HG02973 (cell line): ENCODE measurements around the gene TTC32.

Experiments
- ATAC-seq: cut with Tn5 transposase; IDR thresholded peaks from one replicate; pipeline ENCODE4 v1.9.1; 2021; ENCODE audit warnings: moderate library complexity; ENCODE audit not compliant: unreplicated experiment

Gene TTC32

DNA sequence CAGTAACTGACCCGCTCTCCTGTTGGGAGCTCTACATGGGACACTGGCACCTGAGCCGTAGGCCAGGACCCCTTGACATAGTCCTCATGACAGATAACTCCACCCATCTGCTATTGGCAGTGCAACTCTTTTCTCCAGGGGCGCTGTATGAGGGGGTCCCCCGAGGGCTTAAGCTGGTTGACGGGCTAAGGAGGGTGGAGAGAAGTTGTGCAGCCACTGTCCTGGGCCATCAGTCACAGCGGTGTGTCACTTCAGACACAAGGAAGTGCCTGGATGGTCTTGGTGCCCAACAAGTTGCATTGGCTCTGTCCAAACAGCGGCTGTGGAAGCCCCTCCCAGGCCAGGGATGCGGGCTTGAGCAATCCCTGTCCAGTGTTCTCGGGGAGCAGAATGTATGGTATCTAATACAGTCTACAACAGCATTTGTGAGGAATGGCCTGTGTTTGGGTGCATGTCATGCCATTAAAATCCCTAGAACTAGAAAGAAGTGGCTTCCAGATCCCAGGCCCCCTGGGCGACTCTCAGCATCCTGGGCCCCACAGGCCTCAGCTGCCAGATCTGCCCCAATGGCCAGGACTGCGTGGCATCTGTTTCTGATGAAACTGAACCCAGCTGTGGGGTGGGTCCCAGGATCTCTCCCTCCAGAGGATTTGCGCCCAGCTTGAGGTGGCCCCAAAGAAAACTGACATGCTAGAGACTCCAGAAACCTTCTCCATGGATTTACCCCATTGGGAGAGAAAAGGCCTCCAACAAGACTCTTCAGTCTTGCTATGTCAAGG lies 23.3 kb downstream of the TTC32 start:
- no peak for ATAC-seq

DNA sequence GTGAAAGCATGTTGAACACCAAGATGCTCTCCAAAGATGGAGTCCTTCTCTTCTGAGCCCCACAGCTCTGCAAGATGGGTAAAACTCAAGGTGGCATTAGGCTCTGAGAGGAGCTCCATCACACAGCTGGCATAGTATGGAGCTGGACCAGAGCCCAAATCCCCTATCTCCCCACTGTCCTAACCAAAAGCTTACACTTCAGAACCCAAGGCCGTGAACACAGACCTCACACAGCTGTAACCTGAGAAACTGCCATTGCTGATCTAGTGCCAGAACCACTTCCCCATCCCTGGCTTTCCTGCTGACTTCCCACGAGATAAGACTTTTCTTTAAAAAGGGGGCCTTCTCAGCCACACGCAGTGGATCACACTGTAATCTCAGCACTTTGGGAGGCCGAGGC lies 25.0 kb downstream of the TTC32 start:
- no peak for ATAC-seq

DNA sequence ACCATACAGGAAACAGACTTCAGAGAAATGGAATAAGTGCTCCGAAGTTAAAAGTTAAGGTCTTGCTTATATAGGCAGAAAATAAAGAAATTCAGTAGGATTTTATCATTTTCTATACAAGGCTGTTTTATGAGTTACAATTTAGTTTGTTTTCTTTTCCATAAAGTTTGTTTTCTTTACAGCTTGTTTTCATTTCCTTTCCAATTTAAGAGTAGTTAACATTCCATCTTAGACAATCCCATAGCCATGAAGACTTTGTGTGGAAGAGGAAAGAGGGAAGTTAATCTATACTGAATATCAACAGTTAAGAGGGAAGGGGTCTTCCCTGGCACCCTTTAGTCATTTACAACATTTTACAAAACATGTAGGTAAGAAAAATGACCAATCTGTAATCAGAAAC lies 26.5 kb downstream of the TTC32 start:
- no peak for ATAC-seq

DNA sequence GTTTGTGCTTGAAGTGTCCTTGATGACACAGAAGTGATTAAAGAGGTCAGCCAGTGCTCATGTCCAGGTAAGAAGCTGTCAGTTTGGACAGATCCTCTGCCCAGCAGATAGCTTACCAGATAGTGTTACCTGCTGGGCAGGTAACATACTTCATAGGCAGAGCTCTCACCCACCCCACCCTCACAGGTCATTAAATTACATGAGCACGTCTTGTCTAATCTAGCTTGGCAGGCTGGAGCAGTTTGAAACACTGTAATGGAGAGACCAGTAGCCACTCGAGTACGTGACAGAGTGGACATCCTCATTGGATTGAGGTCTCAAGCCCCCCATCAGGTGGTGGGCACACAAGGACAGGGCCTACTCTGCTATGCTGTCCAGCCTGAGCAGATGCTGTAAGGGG lies 27.1 kb downstream of the TTC32 start:
- no peak for ATAC-seq

DNA sequence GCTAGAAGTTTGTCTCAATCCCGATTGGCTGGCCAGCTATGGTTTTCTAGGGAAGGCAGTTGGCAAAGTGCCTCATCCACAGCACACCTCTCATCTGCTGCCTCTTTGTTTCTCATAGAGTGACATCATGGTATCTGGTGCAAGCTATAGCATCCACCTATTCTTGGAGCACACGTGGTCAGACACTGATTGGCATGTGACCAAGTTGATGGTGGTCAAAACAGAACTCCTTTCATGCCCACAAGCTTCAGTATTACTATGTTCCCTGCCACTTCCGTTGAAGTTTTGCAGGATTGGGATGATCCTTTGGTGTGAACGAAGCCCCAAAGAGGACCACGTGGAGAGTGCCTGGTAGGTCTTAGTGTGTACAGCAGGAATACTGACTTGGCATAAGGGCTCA lies 28.8 kb downstream of the TTC32 start:
- ATAC-seq, result no peak

DNA sequence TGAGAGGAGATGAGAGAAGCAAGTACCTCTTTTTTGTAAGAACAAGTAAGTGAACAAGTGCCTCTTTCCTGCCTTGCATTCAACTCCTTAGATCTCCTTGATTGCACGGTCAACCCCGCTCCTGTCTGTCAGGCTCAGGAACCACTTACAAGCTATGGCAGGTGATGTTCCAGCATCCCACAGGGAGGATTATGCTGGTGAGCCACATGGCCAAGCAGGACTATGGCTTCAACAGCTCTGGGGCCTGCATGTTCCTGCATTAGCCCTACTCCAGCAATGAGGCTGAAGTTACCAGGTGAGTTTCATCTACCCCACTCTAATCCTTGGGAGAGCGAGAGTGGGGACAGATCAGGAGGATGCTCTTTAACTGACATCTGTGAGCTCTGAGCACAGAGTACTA lies 29.5 kb downstream of the TTC32 start:
- no peak for ATAC-seq

DNA sequence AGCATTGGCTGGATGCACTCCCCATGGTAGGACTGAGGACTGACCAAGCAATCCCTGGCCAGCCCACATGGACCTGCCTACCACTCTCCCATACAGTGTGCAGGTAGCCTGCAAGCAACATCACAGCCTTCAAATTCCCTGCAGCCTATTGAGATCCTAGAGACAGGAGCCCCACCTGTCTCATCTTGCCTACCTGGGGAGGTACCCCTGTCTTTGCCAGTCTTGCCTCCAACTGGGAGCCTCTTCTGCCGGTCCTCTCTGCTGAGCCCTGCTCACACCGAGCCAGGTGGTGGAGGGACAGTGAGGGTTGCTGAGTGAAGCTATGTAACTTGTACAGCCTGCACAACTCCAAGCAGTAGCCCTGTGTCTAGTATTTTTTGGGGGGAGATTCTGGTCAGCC lies 29.9 kb downstream of the TTC32 start:
- ATAC-seq, result no peak

DNA sequence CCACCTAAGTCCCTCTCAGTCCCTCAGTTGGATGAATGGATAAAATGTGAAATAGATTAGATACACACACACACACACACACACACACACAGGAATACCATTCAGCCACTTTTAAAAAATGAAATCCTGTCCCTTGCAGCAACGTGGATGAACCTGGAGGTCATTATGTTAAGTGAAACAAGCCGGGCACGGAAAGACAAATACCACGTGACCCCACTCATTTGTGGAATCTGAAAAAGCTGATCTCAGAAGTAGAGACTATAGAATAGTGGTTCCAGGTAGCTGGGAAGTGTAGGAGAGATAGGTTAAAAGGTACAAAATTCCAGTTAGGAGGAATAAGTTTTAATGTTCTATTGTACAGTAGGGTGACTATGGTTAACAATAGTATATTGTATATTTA lies 31.0 kb downstream of the TTC32 start:
- no peak for ATAC-seq

DNA sequence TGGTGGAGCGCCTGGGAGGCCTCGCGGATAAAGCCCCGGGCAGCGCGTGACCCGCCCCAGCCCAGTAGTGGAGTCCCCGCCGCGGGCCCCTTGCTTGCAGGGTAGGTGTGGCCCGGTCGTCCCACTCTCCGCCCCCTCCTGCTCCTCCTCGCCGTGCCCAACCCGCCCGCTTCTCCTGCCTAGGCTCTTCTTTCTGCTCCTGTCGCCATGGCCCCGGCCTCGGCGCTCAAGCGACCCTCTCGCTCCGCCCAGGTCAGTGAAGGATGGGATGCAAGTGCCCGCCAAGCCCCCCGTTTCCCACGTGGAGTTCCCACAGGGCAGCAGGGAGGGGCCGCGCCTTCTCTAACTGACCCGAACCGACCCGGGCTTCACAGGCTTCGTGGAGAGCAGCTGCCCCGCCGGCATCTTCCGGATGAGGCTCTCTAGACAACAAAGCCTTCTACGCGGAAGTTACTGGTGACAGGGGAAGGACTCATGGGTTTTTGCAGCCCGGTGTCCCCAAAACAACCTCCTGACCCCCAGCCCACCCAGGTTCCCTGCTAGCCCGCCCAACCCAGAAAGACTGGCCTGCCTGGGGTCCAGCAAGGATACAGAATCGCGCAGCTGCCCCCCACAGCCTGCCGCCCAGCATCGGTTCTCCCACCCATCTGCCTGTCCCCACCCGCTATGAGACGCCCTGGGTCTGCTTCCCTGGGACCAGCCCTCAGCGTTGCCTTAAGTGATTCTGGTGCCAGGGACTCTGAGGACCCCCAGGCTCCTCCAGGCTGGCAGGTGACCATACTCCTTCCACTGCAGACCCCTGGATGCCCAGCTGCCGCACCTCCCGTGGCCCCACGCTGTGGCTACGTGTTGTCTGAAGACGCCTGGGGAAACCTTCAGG lies 32.8 kb downstream of the TTC32 start:
- ATAC-seq, result peak; percentile 63

DNA sequence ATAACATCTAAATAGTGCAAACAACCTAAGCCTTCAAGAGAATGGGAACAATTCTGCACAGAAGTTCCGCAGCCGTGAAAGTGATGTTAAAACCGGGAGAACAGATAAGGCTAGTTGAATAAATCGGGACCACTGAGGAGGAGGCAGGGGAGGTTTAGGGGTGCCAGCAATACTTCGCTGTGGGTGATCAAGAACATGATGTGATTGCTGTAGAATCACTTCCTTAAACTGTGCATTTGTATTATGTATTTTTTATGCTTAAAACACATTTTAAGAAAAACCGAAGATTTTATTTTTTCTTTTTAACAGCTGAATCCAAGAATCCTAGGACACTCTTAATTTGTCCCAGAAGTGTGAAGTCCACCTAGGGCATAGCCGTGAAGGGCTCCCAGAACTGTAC lies 33.6 kb downstream of the TTC32 start:
- no peak for ATAC-seq

DNA sequence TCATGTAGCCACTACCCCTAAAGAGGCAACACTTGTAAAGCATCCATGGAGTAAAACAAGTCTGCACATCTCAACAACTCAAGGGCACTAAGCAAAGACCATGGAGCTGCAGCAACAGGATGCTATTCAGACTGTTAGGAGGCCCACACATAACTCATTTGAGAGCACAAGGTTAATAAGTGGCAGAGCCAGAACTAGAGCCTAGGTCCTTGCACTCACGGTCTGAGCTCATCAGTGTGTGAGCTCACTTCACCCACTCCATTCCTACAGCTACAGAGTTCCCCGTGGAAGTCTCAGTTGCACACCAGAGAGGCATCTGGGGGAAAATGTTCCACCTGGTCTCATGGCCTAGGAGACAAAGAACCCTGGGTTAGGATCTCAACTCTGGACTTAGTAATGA lies 35.0 kb downstream of the TTC32 start:
- peak; percentile 41 for ATAC-seq

DNA sequence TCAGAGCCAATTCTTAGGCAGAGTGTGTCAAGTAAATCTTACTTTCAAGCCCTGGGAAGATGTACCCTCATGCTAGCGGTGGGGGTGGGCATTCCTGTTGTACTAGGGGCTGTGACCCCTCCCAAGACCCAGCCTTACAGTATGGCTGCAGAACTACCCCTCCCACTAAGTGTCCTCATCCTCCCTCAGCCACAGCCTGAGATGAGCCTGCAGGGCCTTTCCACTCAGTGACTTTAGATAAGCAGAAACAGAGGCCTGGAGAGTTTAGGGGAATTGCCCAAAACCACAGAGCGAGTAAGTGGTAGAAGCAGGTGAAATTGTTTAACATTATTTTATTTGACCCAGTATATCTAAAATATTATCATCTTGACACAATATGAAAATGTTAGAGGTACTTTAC lies 36.6 kb downstream of the TTC32 start:
- peak; percentile 28 for ATAC-seq

DNA sequence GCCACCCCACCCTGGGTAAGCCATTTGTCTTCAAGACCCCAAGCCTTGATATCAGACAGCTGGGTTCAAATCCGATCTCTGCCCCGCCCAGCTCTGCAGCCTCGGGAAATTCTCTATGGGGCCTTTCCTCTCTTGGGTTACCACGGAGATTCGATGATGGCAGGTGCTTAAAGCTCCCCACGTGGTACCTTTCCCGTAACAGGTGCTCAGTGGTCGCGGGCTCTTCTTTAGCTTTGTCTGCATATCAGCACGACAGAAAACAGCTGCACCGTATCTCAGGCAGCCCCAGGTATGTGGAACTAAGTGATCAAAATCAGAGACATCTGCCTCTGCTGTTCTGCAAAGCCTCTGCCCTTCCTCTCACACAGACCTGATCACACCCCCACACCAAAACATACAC lies 37.4 kb downstream of the TTC32 start:
- ATAC-seq, result no peak

DNA sequence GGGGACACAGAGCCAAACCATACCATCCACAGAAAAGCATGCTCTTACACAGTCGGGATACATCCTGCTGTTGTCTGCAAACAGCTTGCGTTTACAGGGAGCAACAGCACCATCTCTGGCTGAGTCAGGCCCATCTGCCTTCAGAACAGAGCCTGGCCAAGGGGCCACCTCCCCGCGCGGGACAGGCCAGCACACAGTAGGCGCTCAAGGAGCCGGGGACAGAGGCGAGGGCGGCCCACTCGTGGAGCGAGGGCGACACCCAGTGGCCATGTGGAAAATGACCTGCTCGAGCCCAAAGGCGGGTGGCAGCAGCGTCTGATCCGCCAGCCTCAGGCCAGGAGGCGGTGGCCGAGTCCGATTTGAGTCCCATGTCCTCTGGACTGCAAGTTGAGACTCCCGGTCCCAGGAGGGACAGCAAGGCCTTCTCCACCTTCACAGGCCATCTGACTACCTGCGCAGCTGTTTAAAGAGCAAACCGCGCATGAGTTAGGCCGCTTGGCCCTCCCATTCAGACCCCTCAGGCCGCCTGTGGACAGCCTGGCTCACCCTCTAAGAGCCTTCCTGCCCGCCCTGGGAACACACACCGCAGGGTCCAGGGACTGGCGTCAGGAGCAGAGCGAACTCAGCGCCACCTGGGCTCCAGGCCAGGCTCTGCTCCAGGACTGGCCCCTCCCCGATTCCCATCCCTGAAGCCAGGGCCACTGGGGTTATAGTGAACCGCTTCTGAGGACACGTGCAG lies 38.3 kb downstream of the TTC32 start:
- peak; percentile 59 for ATAC-seq

DNA sequence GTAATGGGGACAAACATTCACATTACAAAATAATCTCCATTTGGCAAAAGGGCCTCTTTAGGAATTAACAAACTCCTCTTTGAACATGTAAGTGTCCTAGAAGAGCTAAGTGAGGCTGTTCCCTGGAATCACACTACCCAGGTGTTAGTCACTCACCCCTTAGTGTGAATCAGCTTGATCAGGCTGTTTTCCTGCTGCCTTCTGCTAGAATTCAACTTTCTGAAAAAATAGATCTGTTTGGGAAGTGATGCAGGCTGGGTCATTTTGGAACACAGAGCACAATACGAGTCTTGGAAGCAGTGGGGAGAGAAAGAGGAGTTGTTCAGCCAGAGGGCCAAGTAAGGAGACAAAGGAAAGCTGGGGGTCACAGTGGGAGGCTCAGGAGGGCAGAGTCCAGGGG lies 40.0 kb downstream of the TTC32 start:
- ATAC-seq, result no peak

DNA sequence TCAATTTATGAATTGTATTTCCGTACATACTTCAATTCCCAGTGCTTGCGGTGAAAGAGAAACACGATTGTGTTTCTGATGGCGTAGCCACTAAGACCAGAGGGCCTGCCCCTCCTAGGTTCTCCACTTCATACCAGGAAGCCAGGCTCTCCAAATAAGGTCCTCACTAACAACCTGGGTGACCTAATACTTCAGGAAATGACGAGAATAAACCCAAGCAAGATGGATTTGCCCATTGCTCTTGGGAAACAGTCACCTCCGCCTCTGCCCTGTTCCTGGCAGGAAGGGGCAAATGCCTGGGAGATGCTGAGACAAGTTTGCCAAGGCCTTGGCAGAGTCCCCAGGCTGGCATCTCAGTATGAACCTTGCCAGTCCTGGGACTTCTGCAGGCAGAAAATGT lies 41.8 kb downstream of the TTC32 start:
- no peak for ATAC-seq

DNA sequence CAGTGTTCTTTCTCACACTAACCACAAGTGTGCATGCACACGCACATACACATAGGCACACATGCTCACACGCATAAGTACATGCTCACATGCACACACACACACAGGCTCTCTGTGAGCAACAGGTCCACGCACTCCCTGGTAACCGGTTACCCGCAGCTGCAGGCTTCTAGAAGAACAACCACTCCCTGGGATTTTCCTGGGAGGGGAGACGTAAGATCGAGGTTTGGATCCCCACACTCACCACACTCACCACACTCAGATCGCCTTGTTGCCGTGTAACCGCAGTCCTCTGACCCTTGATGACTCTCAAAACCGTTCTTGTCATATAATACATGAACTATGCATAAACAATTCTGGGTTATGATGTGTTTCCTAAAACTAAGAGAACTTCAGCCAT lies 42.2 kb downstream of the TTC32 start:
- no peak for ATAC-seq

DNA sequence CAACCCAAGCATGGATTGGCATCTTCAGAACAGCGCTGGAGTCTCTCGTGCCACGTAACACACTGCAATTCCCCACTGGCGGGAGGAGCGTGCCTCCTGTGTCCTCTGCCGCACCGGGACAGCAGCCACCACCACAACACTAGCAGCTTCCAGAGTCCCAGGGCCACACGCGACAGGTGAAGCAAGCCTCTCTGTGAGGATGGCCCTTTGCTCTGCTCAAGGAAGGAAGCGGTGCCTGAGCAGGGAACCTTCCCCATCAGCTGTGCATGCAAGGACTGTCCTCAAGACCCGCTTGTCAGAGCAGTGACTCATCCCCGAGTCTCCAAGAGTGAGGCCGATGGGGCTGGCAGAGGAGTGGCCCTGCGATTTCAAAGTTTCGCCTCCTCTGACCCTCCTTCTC lies 44.0 kb downstream of the TTC32 start:
- ATAC-seq, result no peak

DNA sequence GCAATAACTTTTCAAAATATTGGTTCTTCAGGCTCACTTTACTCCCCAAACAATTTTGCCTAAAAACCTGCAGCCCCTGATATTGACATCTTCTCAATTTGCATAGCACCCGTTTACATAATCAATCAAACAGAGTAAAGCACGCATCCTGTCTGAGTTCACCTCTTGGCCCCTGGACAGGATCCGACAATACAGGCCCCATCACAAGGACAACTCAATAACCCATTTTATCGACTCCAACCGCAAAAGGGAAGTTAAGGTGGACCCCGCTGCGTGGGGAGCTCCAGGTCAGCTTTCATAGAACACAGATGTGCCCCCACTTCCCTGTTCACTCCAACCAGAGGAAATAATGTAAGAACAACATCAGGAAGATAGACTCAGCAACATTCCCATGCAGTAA lies 44.7 kb downstream of the TTC32 start:
- no peak for ATAC-seq

DNA sequence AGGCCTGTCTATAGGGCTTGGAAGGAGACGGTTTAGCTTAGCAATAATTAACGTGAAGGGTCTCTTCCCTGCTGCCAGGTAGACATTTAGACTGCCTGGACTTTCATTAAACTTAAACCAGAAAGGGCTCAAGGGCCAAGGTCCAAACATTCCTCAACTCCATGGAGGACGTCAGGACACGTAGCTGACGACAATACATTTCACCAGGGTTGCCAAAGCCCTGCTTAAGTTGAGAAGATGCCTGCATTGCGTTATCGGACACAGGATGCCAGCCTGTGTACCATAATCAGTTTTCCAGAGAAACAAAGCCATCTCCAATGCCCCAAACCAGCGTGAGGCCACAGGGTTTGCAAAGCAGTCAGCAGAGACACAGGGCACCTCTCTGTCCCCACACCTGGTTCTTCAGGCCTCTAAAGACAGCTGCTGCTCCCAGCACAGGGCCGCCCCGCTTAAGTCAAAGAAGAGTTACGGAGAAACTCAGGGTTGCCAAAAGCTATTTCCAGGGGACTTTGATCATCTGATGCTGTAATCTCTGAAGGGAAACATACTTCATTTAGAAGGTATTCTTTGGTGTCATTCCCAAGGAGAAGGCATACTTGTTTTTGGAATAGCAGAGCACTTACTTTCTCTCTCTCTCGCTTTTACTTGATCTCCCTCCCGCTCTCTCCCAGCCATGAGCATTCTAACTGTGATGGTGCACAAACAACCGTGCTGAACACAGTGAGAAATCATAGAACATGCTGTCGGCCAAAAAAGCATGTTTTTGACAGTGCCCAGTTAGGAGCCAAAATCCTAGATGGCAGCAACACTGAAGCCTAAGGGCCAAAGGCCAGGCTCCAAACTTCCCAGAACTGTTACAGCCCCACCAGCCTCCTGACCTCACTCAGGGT lies 46.0 kb downstream of the TTC32 start:
- ATAC-seq, result no peak
